GOT3 (cell line): ENCODE measurements around the gene OPCML.
"Not testable (repeated sequence)": the region's sequence is repeated elsewhere in the genome, so short reads cannot be mapped to it uniquely, and the experiment has no call there.

Experiments used
- DNase-seq: peaks from one replicate; lab custom pipeline; 2025; ENCODE audit warnings: mixed read lengths; lab: John Stamatoyannopoulos, UW

Gene OPCML

GRCh38 chr11:132424433-132424832 lies 1107.9 kb downstream of the OPCML start:
- no peak for DNase-seq

GRCh38 chr11:132423266-132423665 lies 1109.0 kb downstream of the OPCML start:
- DNase-seq: no peak

- no peak for DNase-seq
These were observed 1109.6 kb downstream of the OPCML start for GRCh38 chr11:132422722-132423121.

GRCh38 chr11:132421555-132421954 lies 1110.7 kb downstream of the OPCML start:
- DNase-seq: no peak

DNA sequence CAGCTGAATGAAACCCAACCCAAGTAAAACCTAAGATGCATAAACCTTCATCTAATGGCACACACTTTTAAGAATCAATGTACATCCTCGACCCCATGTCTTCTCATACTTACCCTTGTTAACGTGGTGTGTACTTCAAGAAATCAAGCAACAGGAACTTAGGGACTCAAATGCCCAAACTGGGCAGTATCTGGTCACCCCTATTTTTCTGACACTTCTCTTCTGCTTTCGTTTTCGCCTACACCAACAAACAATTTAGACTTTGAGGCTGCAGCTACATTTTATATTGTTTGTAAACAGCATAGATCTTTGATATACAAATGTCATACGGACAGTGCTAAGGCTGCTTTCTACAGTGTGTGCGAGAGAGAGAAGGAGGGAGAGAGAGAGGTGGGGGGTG lies 1117.8 kb downstream of the OPCML start:
- no peak for DNase-seq

- DNase-seq: no peak
These were observed 1121.9 kb downstream of the OPCML start for GRCh38 chr11:132410383-132410782.

DNA sequence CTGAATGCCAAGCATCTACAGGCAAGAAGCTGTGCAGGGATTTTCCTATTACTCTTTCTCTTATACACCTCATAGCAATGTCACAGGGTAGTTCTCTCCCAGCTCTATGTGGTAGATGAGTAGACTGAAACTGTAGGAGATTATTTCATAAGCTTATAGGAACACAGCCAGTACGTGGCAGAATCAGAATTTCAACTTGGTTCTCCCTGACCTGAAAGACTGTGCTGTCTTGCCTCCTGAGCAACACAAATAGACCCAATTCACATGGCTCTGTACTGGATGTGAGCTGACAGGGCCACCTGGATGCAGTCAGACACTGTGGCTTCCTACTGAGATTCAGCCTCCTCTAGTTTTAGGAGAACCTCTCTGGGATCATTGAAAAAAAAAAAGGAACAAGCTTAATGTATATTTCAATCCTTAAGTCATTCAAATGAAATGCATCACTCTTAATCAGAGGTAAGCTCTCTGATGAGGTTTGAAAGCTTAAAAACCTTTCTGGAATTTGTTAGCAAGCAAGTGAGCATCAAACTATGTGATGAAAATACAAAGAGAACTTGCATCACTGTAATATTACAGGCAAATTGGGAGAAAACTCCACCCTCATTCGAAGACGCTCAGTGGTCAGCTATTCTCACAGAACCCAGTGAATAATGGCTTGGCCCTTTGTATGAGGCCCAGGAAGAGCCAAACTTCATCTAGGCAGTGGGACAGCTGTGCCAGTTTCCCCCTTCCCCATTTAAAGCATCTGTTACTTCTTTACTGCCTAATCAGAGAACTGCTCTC lies 1122.5 kb downstream of the OPCML start:
- DNase-seq: no peak

- DNase-seq: no peak
These were observed 1123.4 kb downstream of the OPCML start for GRCh38 chr11:132408877-132409276.

- DNase-seq: no peak
These were observed 1126.6 kb downstream of the OPCML start for GRCh38 chr11:132405728-132406127.

GRCh38 chr11:132402071-132402684 lies 1130.1 kb downstream of the OPCML start:
- DNase-seq: no peak

DNA sequence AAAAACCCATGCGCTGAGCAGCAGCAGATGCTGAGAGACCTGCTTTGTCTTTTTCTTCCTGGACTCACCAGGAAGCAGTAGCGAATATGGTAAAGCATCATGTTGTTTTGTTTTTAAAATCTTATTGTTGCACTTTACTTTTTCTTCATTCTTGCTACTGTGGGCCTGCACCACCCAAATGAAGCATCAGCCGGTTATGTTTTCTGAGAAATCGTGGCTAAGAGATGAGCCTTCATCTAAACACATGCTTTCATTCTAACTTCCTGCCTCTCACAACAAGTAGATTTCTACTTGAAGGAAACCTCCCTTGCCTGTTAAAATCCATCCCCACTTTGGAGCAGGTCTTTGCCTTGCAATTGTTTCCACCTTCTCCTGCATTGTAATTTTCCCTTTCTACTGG lies 1136.0 kb downstream of the OPCML start:
- no peak for DNase-seq

DNA sequence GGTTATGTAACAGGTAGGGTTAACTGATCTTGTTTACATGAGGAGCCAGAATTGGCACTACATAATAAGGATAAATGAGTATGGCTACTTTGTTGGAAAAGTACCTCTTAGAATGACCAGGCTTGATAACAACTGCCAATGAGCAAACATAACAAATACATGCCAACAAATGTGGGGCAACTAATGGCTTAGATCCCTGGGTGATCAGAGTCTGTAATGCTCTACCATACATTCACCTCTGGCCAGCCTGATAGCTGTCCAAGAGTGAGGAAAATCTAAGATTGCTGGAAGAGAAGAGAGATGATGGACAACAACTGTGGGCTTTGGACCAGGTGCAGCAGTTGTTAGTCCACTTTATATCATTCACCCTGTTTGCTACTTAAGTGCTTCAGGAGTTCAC lies 1136.9 kb downstream of the OPCML start:
- DNase-seq: no peak

DNA sequence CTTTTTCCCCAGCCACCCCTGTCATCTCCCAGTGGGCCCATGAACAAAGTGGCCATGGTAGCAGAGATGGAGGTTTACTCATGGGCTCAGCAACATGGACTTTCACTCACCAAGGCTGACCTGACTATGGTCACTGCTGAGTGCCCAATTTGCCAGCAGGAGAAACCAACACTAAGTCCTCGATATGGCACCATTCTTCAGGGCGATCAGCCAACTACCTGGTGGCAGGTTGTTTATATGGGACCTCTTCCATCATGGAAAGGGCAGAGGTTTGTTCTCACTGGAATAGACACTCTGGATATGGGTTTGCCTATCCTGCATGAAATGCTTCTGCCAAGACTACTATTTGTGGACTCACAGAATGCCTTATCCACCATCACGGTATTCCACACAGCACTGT lies 1152.8 kb downstream of the OPCML start:
- DNase-seq: no peak

DNA sequence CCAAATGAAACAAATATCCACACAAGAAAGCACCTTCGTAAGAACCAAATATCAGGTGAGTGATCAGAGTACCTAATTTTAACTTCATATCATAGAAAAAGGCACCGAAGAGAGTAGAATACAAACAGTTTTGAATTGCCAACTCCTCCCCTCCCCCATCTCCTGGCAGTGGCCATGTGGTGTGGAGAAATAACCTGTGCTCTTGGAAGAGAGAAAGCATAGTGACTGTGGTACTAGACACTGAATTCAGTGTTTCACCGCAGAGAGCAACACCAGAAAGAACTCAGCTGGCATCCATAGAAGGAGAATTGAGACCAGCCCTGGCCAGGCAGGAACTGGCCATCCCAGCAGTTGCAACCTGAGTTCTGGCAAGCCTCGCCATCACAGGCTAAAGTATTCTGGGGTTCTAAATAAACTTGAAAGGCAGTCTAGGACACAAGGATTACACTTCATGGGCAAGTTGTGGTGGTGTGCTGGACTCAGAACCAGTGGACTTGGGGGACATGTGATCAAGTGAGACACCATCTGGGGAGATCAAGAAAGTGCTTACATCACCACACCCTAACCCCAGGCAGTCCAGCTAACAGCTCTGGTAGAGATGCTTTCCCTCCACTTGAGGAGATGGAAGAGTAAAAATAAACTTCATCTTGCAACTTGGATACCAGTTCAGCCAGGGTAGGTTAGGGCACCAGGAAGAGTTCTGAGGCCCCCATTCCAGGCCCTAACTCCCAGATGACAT lies 1158.7 kb downstream of the OPCML start:
- no peak for DNase-seq

DNA sequence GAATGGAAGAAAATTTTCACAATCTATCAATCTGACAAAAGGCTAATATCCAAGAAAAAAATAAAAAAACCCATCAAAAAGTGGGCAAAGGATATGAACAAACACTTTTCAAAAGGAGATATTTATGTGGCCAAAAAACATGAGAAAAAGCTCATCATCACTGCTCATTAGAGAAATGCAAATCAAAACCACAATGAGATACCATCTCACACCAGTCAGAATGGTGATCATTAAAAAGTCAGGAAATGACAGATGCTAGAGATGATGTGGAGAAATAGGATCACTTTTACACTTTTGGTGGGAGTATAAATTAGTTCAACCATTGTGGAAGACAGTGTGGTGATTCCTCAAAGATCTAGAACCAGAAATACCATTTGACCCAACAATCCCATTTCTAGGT lies 1162.2 kb downstream of the OPCML start:
- not testable (repeated sequence) for DNase-seq

GRCh38 chr11:132367293-132367692 lies 1165.0 kb downstream of the OPCML start:
- DNase-seq: no peak

GRCh38 chr11:132365650-132366049 lies 1166.7 kb downstream of the OPCML start:
- no peak for DNase-seq
